AG04450 (cell line): ENCODE measurements around the gene MFSD6. TPM values are rescaled to one million over a fixed set of nuclear protein-coding genes. Genes with fewer than 3 reads are reported as not detected.

Experiments
- CTCF ChIA-PET: fragments of 300-600, 350-600 bp; formaldehyde crosslinking; extraction: SDS; loops from one replicate; lab custom pipeline; 2022; ENCODE audit warnings: antibody characterized with exemption, inconsistent platforms; lab: Charles Lee
- POLR2A ChIA-PET: fragments of 350-600 bp; formaldehyde crosslinking; extraction: SDS; loops from one replicate; lab custom pipeline; 2021; ENCODE audit warnings: antibody characterized with exemption, inconsistent platforms; lab: Yijun Ruan, JAX
- DNase-seq: peaks from one replicate; pipeline ENCODE4 v3.0.0-alpha.2; 2011; ENCODE audit warnings: low read depth, low spot score
- H3K27ac ChIP-seq: one replicate; pipeline ENCODE4 v1.5.1; 2012; ENCODE audit warnings: low read depth, low read length, control low read depth
- H3K27me3 ChIP-seq: one replicate; pipeline ENCODE4 v1.6.0; 2012; ENCODE audit warnings: low read length; ENCODE audit not compliant: control insufficient read depth, insufficient read depth
- H3K4me3 ChIP-seq: 2 replicates; pipeline ENCODE4 v1.5.1; 2011; ENCODE audit warnings: mild to moderate bottlenecking, low read depth, low read length, control low read depth
- H3K9me3 ChIP-seq: 2 replicates; pipeline ENCODE4 v1.5.1; 2012; ENCODE audit warnings: low read length; ENCODE audit not compliant: control insufficient read depth, insufficient read depth
- CTCF ChIP-seq: IDR thresholded peaks from 2 replicates; pipeline ENCODE4 v1.5.1; 2011; ENCODE audit warnings: low read depth, low read length, control low read depth, inconsistent platforms
- polyA plus RNA-seq: library from polyadenylated mRNA; depleted of rRNA; stranded (reverse); fragments of >200 nt; gene quantifications from 2 replicates; pipeline ENCODE4 v1.2.3, GENCODE V29; 2011

The MFSD6 gene
- polyA plus RNA-seq, 1 experiment = 12.9 TPM

- Histone ChIP-seq H3K27ac (no peak overlapping the region), H3K9me3 (no peaks in the 10 kb centered on the region), H3K27me3 (no peaks in the 10 kb centered on the region), H3K4me3 (no peak overlapping the region)
- TF ChIP-seq CTCF = no peak
- POLR2A ChIA-PET = no interaction called here
- no peak for DNase-seq
- CTCF ChIA-PET = no interaction called here
These were observed 124.4 kb downstream of the MFSD6 start for GRCh38 chr2:190532581-190532980.

GRCh38 chr2:190533175-190533967, 125.2 kb downstream of the MFSD6 start:
- Histone ChIP-seq H3K4me3 (peak overlapping the region; percentile 55), H3K27me3 (no peaks in the 10 kb centered on the region), H3K27ac (no peak overlapping the region), H3K9me3 (no peaks in the 10 kb centered on the region)
- CTCF ChIA-PET = interaction anchor here (1.1 to 1.2 kb wide), 2 partner anchors 22 to 445 kb away, joined by 4 to 5 read pairs; no protein-coding TSS in a partner anchor
- POLR2A ChIA-PET = interaction anchor here (0.6 to 1.2 kb wide), 2 partner anchors 12 to 65 kb away, joined by 3 to 6 read pairs; no protein-coding TSS in a partner anchor
- no peak for DNase-seq
- TF ChIP-seq CTCF = no peak

- no peak for TF ChIP-seq CTCF
- Histone ChIP-seq H3K27me3 (no peaks in the 10 kb centered on the region), H3K9me3 (no peaks in the 10 kb centered on the region), H3K4me3 (peak overlapping the region; percentile 55), H3K27ac (no peak overlapping the region)
- no peak for DNase-seq
- POLR2A ChIA-PET = interaction anchor here (0.6 to 1.2 kb wide), 2 partner anchors 11 to 66 kb away, joined by 3 to 6 read pairs; no protein-coding TSS in a partner anchor
- CTCF ChIA-PET = interaction anchor here (1.1 to 1.2 kb wide), 2 partner anchors 23 to 445 kb away, joined by 4 to 5 read pairs; no protein-coding TSS in a partner anchor
These were observed 125.8 kb downstream of the MFSD6 start for GRCh38 chr2:190533968-190534309.

- DNase-seq = no peak
- POLR2A ChIA-PET = interaction anchor here (0.6 to 1.2 kb wide), 3 partner anchors 12 to 346 kb away, joined by 3 to 6 read pairs (median 3); partner anchors contain the start of gene GLS
- peak within 1 kb of the TSS; percentile 55 for H3K4me3 ChIP-seq
- H3K27ac ChIP-seq = no peak within 1 kb of the TSS
- no peak for TF ChIP-seq CTCF
- H3K27me3 ChIP-seq = no peaks in the 10 kb centered on the region
- CTCF ChIA-PET = interaction anchor here (1.2 kb wide), 1 partner anchor 446 kb away, joined by 5 read pairs; no protein-coding TSS in a partner anchor
- H3K9me3 ChIP-seq = no peaks in the 10 kb centered on the region
These were observed 126.4 kb downstream of the MFSD6 start, which contains the start of gene NEMP2 for GRCh38 chr2:190534310-190535120. Gene NEMP2, minus strand, starts transcription at chr2:190534722. Its CDS starts 67 bp downstream, at chr2:190534655.
